HEK293 (cell line): ENCODE results near the gene ACYP1.

Experiments
- CTCF ChIA-PET: fragments of 350-600 bp; formaldehyde crosslinking; extraction: SDS; loops from one replicate; lab custom pipeline; 2021; ENCODE audit warnings: antibody characterized with exemption; lab: Yijun Ruan, JAX
- POLR2A ChIA-PET: fragments of 300-600 bp; formaldehyde crosslinking; extraction: SDS; loops from one replicate; lab custom pipeline; 2020; ENCODE audit warnings: antibody characterized with exemption, inconsistent platforms; lab: Yijun Ruan, JAX
- H3K27ac ChIP-seq: fragments of 200-500 bp; sonication (Bioruptor generic); 2 replicates; pipeline ENCODE4 v1.5.1; 2014; ENCODE audit warnings: low read depth, low read length, control low read depth, inconsistent platforms; ENCODE audit errors: extremely low read depth
- H3K36me3 ChIP-seq, 2 experiments: fragments of 200-500 bp in 1 of 2; sonication (Bioruptor generic) in 1 of 2; 1 replicate in 1 of 2; 2 replicates in 1 of 2; pipeline ENCODE4 v1.5.1; 2014 to 2017; ENCODE audit warnings: inconsistent platforms in 2 of 2, low read length in 2 of 2; ENCODE audit not compliant: control insufficient read depth in 2 of 2, insufficient read depth in 1 of 2
- H3K4me1 ChIP-seq: fragments of 200-500 bp; sonication (Bioruptor generic); 2 replicates; pipeline ENCODE4 v1.5.1; 2014; ENCODE audit warnings: mild to moderate bottlenecking, low read length, inconsistent platforms; ENCODE audit not compliant: control insufficient read depth, insufficient read depth
- H3K4me3 ChIP-seq: 2 replicates; pipeline ENCODE4 v1.5.1; 2011; ENCODE audit warnings: low read depth, mild to moderate bottlenecking, control low read depth, low read length, moderate library complexity
- H3K9me3 ChIP-seq: fragments of 200-500 bp; sonication (Bioruptor generic); 2 replicates; pipeline ENCODE4 v1.5.1; 2014; ENCODE audit warnings: low read depth, low read length, inconsistent platforms; ENCODE audit not compliant: control insufficient read depth, insufficient read depth
- BCL11A ChIP-seq: fragments of 450-650 bp; formaldehyde crosslinking; IDR thresholded peaks from 2 replicates; pipeline ENCODE4 v1.5.1; 2016; ENCODE audit warnings: low read depth, missing biosample characterization, missing genetic modification characterization
- ELK4 ChIP-seq: IDR thresholded peaks from 2 replicates; pipeline ENCODE4 v1.6.1; 2011; ENCODE audit warnings: mild to moderate bottlenecking, low read depth, low read length, borderline replicate concordance
- GFI1B ChIP-seq: fragments of 450-650 bp; formaldehyde crosslinking; IDR thresholded peaks from 2 replicates; pipeline ENCODE4 v1.5.1; 2016; ENCODE audit warnings: missing biosample characterization, missing genetic modification characterization
- GLIS1 ChIP-seq: fragments of 450-650 bp; formaldehyde crosslinking; IDR thresholded peaks from 2 replicates; pipeline ENCODE4 v1.5.1; 2016; ENCODE audit warnings: missing biosample characterization, missing genetic modification characterization
- KLF8 ChIP-seq: fragments of 450-650 bp; formaldehyde crosslinking; IDR thresholded peaks from 2 replicates; pipeline ENCODE4 v1.5.1; 2016; ENCODE audit warnings: missing biosample characterization, missing genetic modification characterization
- PATZ1 ChIP-seq: fragments of 450-650 bp; formaldehyde crosslinking; IDR thresholded peaks from 2 replicates; pipeline ENCODE4 v1.5.1; 2016; ENCODE audit warnings: missing biosample characterization, missing genetic modification characterization
- TCF7L2 ChIP-seq: IDR thresholded peaks from 2 replicates; pipeline ENCODE4 v1.6.1; 2011; ENCODE audit warnings: low read depth, mild to moderate bottlenecking, inconsistent platforms, low read length, moderate library complexity, borderline replicate concordance
- ZIC2 ChIP-seq: fragments of 450-650 bp; formaldehyde crosslinking; IDR thresholded peaks from 2 replicates; pipeline ENCODE4 v1.5.1; 2016; ENCODE audit warnings: missing biosample characterization, missing genetic modification characterization
- ZNF155 ChIP-seq: fragments of 450-650 bp; formaldehyde crosslinking; IDR thresholded peaks from 2 replicates; pipeline ENCODE4 v1.5.1; 2016; ENCODE audit warnings: missing biosample characterization, missing genetic modification characterization
- ZNF174 ChIP-seq: fragments of 450-650 bp; formaldehyde crosslinking; IDR thresholded peaks from 2 replicates; pipeline ENCODE4 v1.5.0; 2017; ENCODE audit warnings: missing biosample characterization, mild to moderate bottlenecking, missing genetic modification characterization
- ZNF239 ChIP-seq: fragments of 450-650 bp; formaldehyde crosslinking; IDR thresholded peaks from 2 replicates; pipeline ENCODE4 v1.5.1; 2016; ENCODE audit warnings: missing biosample characterization, missing genetic modification characterization
- ZNF341 ChIP-seq: fragments of 450-650 bp; formaldehyde crosslinking; IDR thresholded peaks from 2 replicates; pipeline ENCODE4; 2016; ENCODE audit warnings: low read depth, missing biosample characterization, missing genetic modification characterization
- ZNF416 ChIP-seq: fragments of 450-650 bp; formaldehyde crosslinking; IDR thresholded peaks from 2 replicates; pipeline ENCODE4 v1.5.1; 2016; ENCODE audit warnings: missing biosample characterization, missing genetic modification characterization
- ZNF549 ChIP-seq: fragments of 450-650 bp; IDR thresholded peaks from 2 replicates; pipeline ENCODE4 v1.5.1; 2018; ENCODE audit warnings: missing biosample characterization, missing genetic modification characterization, mild to moderate bottlenecking, inconsistent platforms, moderate library complexity
- ZNF558 ChIP-seq: fragments of 450-650 bp; formaldehyde crosslinking; IDR thresholded peaks from 2 replicates; pipeline ENCODE4 v1.5.1; 2016; ENCODE audit warnings: missing biosample characterization, missing genetic modification characterization
- ZNF701 ChIP-seq: fragments of 450-650 bp; formaldehyde crosslinking; IDR thresholded peaks from 2 replicates; pipeline ENCODE4 v1.5.1; 2016; ENCODE audit warnings: missing biosample characterization, missing genetic modification characterization
- ZNF76 ChIP-seq: fragments of 450-650 bp; formaldehyde crosslinking; IDR thresholded peaks from 2 replicates; pipeline ENCODE4; 2016; ENCODE audit warnings: low read depth, missing biosample characterization, missing genetic modification characterization, borderline replicate concordance
- ZNF768 ChIP-seq: fragments of 450-650 bp; formaldehyde crosslinking; IDR thresholded peaks from 2 replicates; pipeline ENCODE4 v1.5.1; 2018; ENCODE audit warnings: missing biosample characterization, mild to moderate bottlenecking, missing genetic modification characterization
- ZSCAN5A ChIP-seq: fragments of 450-650 bp; formaldehyde crosslinking; IDR thresholded peaks from 2 replicates; pipeline ENCODE4 v1.5.1; 2016; ENCODE audit warnings: missing biosample characterization, missing genetic modification characterization
- TF ChIP-seq, protein P1 (sequence below): fragments of 450-650 bp; formaldehyde crosslinking; IDR thresholded peaks from 2 replicates; pipeline ENCODE4 v1.5.1; 2016; ENCODE audit warnings: missing biosample characterization, missing genetic modification characterization, low read depth
- TF ChIP-seq, protein P2 (sequence below): fragments of 450-650 bp; formaldehyde crosslinking; IDR thresholded peaks from 2 replicates; pipeline ENCODE4 v1.5.1; 2017; ENCODE audit warnings: missing biosample characterization, mild to moderate bottlenecking, missing genetic modification characterization, moderate library complexity

The ACYP1 gene

DNA sequence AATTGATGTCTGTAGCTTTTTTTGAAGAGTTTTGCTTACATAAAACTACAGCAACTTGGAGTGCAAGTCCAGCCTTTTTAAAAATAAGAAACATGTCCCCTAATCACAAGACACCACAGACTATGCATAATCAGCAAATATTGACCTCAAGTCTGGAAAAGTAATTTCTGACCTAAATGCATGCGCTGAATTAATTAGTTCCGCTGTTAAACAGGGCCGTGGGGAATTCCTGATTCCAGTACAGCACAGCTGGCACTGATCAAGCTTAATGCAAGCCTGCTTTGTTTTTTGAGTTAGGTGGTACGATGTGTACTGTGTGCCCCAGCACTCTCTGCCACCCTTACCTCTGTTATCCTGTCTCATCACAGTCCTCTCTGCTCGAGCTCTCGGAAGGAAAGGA is 21.8 kb downstream of the ACYP1 start (continued):
- TF ChIP-seq, protein P1, sequence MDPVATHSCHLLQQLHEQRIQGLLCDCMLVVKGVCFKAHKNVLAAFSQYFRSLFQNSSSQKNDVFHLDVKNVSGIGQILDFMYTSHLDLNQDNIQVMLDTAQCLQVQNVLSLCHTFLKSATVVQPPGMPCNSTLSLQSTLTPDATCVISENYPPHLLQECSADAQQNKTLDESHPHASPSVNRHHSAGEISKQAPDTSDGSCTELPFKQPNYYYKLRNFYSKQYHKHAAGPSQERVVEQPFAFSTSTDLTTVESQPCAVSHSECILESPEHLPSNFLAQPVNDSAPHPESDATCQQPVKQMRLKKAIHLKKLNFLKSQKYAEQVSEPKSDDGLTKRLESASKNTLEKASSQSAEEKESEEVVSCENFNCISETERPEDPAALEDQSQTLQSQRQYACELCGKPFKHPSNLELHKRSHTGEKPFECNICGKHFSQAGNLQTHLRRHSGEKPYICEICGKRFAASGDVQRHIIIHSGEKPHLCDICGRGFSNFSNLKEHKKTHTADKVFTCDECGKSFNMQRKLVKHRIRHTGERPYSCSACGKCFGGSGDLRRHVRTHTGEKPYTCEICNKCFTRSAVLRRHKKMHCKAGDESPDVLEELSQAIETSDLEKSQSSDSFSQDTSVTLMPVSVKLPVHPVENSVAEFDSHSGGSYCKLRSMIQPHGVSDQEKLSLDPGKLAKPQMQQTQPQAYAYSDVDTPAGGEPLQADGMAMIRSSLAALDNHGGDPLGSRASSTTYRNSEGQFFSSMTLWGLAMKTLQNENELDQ (tag by site-specific recombination) = no peak
- TF ChIP-seq ZNF341 (tag by site-specific recombination) = no peak

- H3K9me3 ChIP-seq = no peaks in the 10 kb centered on the region
- no peak overlapping the region for H3K27ac ChIP-seq
- CTCF ChIA-PET = interaction anchor here (0.5 to 1.2 kb wide), 3 partner anchors 46 to 431 kb away, joined by 3 to 4 read pairs (median 3); no protein-coding TSS in a partner anchor
- peaks cover 0 to 17% of the 10 kb centered on the region in 2 experiments; a peak in 1 of 3 replicates for H3K36me3 ChIP-seq
- H3K4me3 ChIP-seq = no peak overlapping the region
- POLR2A ChIA-PET = no interaction called here
- H3K4me1 ChIP-seq = peaks cover 6% of the 10 kb centered on the region
- TF ChIP-seq ZNF416 (tag by site-specific recombination) = no peak
These were observed 22.2 kb downstream of the ACYP1 start for GRCh38 chr14:75041613-75042012.

GRCh38 chr14:75040959-75041358 is 22.9 kb downstream of the ACYP1 start:
- ChIA-PET POLR2A (no interaction called here), CTCF (no interaction called here)
- TF ChIP-seq ZNF768 (tag by site-specific recombination) = no peak
- no peak for TF ChIP-seq ZNF174
- no peak for TF ChIP-seq KLF8
- TF ChIP-seq ZSCAN5A (tag by site-specific recombination) = no peak
- H3K4me3 ChIP-seq = no peak overlapping the region
- no peak overlapping the region for H3K27ac ChIP-seq
- no peaks in the 10 kb centered on the region for H3K9me3 ChIP-seq
- peaks cover under 1 to 17% of the 10 kb centered on the region in 2 experiments; a peak in 2 of 3 replicates for H3K36me3 ChIP-seq
- H3K4me1 ChIP-seq = peaks cover 6% of the 10 kb centered on the region

DNA sequence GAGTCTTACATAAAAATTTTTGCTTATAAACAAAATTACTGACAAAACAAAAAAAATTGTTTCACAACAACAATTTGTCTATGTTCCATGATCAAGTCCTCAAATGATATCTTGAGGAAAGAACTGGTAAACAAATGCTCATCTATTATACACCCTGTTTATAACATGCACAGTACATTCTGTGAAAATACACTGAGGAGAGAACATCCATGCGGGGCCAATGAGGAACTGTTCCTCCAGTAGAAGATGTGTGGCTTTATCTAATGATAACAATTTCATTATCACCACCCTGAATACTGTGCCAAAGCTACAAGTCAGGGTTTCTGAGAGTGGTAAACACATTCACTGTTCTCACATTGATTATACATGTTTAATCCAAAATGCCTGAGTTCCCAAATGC is 23.3 kb downstream of the ACYP1 start:
- ChIA-PET POLR2A (no interaction called here), CTCF (no interaction called here)
- Histone ChIP-seq H3K27ac (no peak overlapping the region), H3K9me3 (no peaks in the 10 kb centered on the region), H3K4me3 (no peak overlapping the region), H3K4me1 (peaks cover 6% of the 10 kb centered on the region), H3K36me3 (peaks cover 3 to 17% of the 10 kb centered on the region in 2 experiments; a peak in 2 of 3 replicates)
- TF ChIP-seq PATZ1 = no peak
- no peak for TF ChIP-seq ZNF239 (tag by site-specific recombination)
- TF ChIP-seq GFI1B = no peak
- no peak for TF ChIP-seq ZNF701 (tag by site-specific recombination)
- no peak for TF ChIP-seq BCL11A (tag by site-specific recombination)
- no peak for TF ChIP-seq GLIS1 (tag by site-specific recombination)
- TF ChIP-seq KLF8 = no peak
- TF ChIP-seq, protein P2, sequence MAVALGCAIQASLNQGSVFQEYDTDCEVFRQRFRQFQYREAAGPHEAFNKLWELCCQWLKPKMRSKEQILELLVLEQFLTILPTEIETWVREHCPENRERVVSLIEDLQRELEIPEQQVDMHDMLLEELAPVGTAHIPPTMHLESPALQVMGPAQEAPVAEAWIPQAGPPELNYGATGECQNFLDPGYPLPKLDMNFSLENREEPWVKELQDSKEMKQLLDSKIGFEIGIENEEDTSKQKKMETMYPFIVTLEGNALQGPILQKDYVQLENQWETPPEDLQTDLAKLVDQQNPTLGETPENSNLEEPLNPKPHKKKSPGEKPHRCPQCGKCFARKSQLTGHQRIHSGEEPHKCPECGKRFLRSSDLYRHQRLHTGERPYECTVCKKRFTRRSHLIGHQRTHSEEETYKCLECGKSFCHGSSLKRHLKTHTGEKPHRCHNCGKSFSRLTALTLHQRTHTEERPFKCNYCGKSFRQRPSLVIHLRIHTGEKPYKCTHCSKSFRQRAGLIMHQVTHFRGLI (tag by site-specific recombination) = no peak
- TF ChIP-seq ZNF549 (tag by site-specific recombination) = no peak
- TF ChIP-seq TCF7L2 = no peak
- no peak for TF ChIP-seq ZNF558 (tag by site-specific recombination)
- no peak for TF ChIP-seq ELK4
- no peak for TF ChIP-seq ZNF76
- no peak for TF ChIP-seq ZIC2 (tag by site-specific recombination)
- TF ChIP-seq ZNF155 (tag by site-specific recombination) = no peak
